Tibial artery (tissue), 4 donors: ENCODE results near the gene CD44.

Source experiments
- DNase-seq, 2 donors: peaks; one replicate each; pipeline ENCODE4 v3.0.0-alpha.2; 2019
- H3K27ac ChIP-seq, 2 donors: fragments of 200-600 bp; sonication (generic) in 1 of 2; 1 replicate in 1 of 2; 2 replicates in 1 of 2; pipeline ENCODE4 v1.5.1; 2018 to 2019; ENCODE audit warnings: mild to moderate bottlenecking in 1 of 2
- H3K27me3 ChIP-seq, 2 donors: fragments of 200-600 bp; sonication (generic) in 1 of 2; one replicate each; pipeline versions ENCODE4 v1.5.1 to v1.6.0; 2016 to 2019
- H3K36me3 ChIP-seq, 3 donors: fragments of 200-600 bp; sonication (generic) in 2 of 3; one replicate each; pipeline ENCODE4 v1.5.1; 2016 to 2019; ENCODE audit warnings: mild to moderate bottlenecking in 2 of 3
- H3K4me1 ChIP-seq, 4 donors: fragments of 200-600 bp; sonication (generic) in 2 of 4; 1 replicate in 3 of 4; 2 replicates in 1 of 4; pipeline ENCODE4 v1.5.1; 2016 to 2019
- H3K4me3 ChIP-seq, 2 donors: fragments of 200-600 bp; sonication (generic) in 1 of 2; 1 replicate in 1 of 2; 2 replicates in 1 of 2; pipeline ENCODE4 v1.5.1; 2018 to 2019; ENCODE audit warnings: mild to moderate bottlenecking in 2 of 2
- H3K9me3 ChIP-seq, 3 donors: fragments of 200-600 bp; sonication (generic) in 1 of 3; one replicate each; pipeline ENCODE4 v1.5.1; 2016 to 2019
- CTCF ChIP-seq, 2 experiments: fragments of 200-600 bp in 1 of 2; fragments of 450-650 bp in 1 of 2; IDR thresholded peaks; one replicate each; pipeline ENCODE4 v1.5.1; 2017 to 2019; ENCODE audit warnings: antibody characterized with exemption in 2 of 2, mild to moderate bottlenecking in 1 of 2, moderate library complexity in 1 of 2
- intact Hi-C: fragments of 100-400 bp; cut with DNase I; formaldehyde crosslinking; loops from one replicate; pipeline ENCODE4 v1.15.0; 2023; ENCODE audit warnings: low total_unique reads

Gene CD44

DNA sequence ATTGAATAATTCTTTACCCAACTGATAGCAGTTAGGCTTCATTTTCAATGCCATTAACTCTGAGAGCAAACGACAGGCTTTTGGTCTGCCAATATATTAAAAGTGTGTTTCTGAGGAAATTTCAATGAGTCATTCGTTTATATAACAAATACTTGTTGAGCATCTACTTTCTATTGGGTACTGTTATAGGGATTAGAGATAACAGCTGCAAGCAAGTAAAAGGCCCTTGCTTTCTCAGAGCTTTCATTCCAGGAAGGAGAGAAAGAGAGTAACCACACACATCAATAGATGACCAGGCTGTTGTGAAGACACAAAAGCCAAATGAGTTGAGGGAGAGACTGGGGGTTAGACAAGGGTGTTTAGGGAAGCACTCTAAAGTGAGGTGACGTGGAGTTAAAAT lies 35.7 kb downstream of the CD44 start:
- H3K4me1 ChIP-seq, result peaks cover 0 to 74% (median 44%) of the 10 kb centered on the region in 4 donors
- no peak overlapping the region for H3K4me3 ChIP-seq
- peak overlapping the region; percentile 43 to 59 for H3K27ac ChIP-seq
- peaks cover 10 to 24% (median 20%) of the 10 kb centered on the region in 3 donors for H3K36me3 ChIP-seq
- intact Hi-C loops, result loop anchor here (10.0 kb wide), 2 partner anchors 90 to 840 kb away; no protein-coding TSS in a partner anchor
- H3K27me3 ChIP-seq, result no peaks in the 10 kb centered on the region
- H3K9me3 ChIP-seq, result no peaks in the 10 kb centered on the region
- no peak for DNase-seq
- no peak for TF ChIP-seq CTCF (IDR thresholded peaks at IDR 0.05)

GRCh38 chr11:35177370-35177769 lies 38.4 kb downstream of the CD44 start:
- intact Hi-C loops, result loop anchor here (10.0 kb wide), 2 partner anchors 87 to 843 kb away; no protein-coding TSS in a partner anchor
- no peak for TF ChIP-seq CTCF (IDR thresholded peaks at IDR 0.05)
- Histone ChIP-seq H3K27me3 (no peaks in the 10 kb centered on the region), H3K27ac (no peak overlapping the region), H3K9me3 (no peaks in the 10 kb centered on the region), H3K4me3 (no peak overlapping the region), H3K36me3 (peaks cover 12 to 27% (median 20%) of the 10 kb centered on the region in 3 donors), H3K4me1 (peaks cover 0 to 67% (median 31%) of the 10 kb centered on the region in 4 donors)
- DNase-seq, result no peak

- no peak for DNase-seq
- H3K4me3 ChIP-seq, result no peak overlapping the region
- H3K27ac ChIP-seq, result peak overlapping the region in 1 of 2 donors; percentile 15
- H3K9me3 ChIP-seq, result no peaks in the 10 kb centered on the region
- peaks cover 0 to 58% (median 24%) of the 10 kb centered on the region in 4 donors for H3K4me1 ChIP-seq
- peaks cover 14 to 33% (median 24%) of the 10 kb centered on the region in 3 donors for H3K36me3 ChIP-seq
- no peak for TF ChIP-seq CTCF (IDR thresholded peaks at IDR 0.05)
- intact Hi-C loops, result loop anchor here (10.0 kb wide), 2 partner anchors 87 to 843 kb away; no protein-coding TSS in a partner anchor
- no peaks in the 10 kb centered on the region for H3K27me3 ChIP-seq
Observed at GRCh38 chr11:35178067-35178805, 39.3 kb downstream of the CD44 start.

- intact Hi-C loops, result loop anchor here (10.0 kb wide), 2 partner anchors 86 to 844 kb away; no protein-coding TSS in a partner anchor
- DNase-seq, result no peak
- H3K27ac ChIP-seq, result peak overlapping the region in 1 of 2 donors; percentile 15
- H3K9me3 ChIP-seq, result no peaks in the 10 kb centered on the region
- peaks cover 14 to 34% (median 28%) of the 10 kb centered on the region in 3 donors for H3K36me3 ChIP-seq
- no peaks in the 10 kb centered on the region for H3K27me3 ChIP-seq
- H3K4me3 ChIP-seq, result no peak overlapping the region
- H3K4me1 ChIP-seq, result peaks cover 0 to 52% (median 18%) of the 10 kb centered on the region in 4 donors
- no peak for TF ChIP-seq CTCF (IDR thresholded peaks at IDR 0.05)
Observed at GRCh38 chr11:35178873-35179272, 39.9 kb downstream of the CD44 start.

DNA sequence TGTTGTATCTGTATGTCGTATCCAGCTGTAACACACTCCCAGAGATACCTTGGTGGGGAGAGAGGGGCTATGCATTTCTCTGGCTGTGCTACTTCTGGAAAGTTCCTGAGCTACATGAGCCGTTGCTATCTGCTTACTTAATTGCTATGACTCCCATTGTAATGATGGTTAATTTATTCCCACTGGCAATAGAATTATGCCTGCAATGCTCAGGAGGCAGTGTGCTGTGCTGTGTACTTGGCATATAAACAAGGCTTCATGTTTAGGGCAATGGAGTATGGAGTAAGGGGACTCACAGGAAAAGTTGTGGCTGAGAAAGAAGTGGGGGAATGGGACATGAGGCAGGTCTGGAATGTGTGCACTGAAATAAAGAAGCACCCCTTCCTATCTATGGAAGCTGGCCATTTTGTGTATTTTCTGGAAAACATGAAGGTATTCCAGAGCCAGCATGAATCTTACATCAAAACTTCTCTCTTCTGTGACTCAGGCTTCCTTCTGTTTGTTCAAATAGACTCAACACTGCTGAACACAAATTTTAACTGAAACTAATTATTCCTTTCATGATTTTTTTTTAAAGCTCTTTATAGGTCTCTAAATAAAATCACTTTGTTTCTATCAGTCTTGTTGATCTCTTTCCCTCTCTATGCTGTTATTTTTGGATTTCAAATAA lies 40.6 kb downstream of the CD44 start:
- H3K27me3 ChIP-seq, result no peaks in the 10 kb centered on the region
- no peak for TF ChIP-seq CTCF (IDR thresholded peaks at IDR 0.05)
- H3K36me3 ChIP-seq, result peaks cover 14 to 41% (median 34%) of the 10 kb centered on the region in 3 donors
- no peak for DNase-seq
- no peaks in the 10 kb centered on the region for H3K9me3 ChIP-seq
- peaks cover 0 to 45% (median 12%) of the 10 kb centered on the region in 4 donors for H3K4me1 ChIP-seq
- intact Hi-C loops, result loop anchor here (10.0 kb wide), 2 partner anchors 85 to 845 kb away; no protein-coding TSS in a partner anchor
- peak overlapping the region; percentile 22 to 41 for H3K27ac ChIP-seq
- no peak overlapping the region for H3K4me3 ChIP-seq
